Liver (tissue), 9 donors: ENCODE measurements around the gene H2BW1. TPM values are rescaled to one million over a fixed set of nuclear protein-coding genes. Genes with fewer than 3 reads are reported as not detected.
"Not testable (repeated sequence)": the region's sequence is repeated elsewhere in the genome, so short reads cannot be mapped to it uniquely, and the experiment has no call there.

Experiments used
- DNase-seq: peaks from one replicate; pipeline ENCODE4 v3.0.0-alpha.2; 2017; ENCODE audit warnings: low spot score
- H3K27ac ChIP-seq, 2 donors: one replicate each; pipeline ENCODE4 v1.7.0; 2013; ENCODE audit warnings: inconsistent platforms in 2 of 2, low read length in 2 of 2, control low read depth in 1 of 2, low read depth in 1 of 2, mild to moderate bottlenecking in 1 of 2
- H3K27me3 ChIP-seq, 4 donors: one replicate each; pipeline versions ENCODE4 v1.6.1 to v1.7.0; 2013; ENCODE audit warnings: low read length in 3 of 4, inconsistent platforms in 1 of 4, mild to moderate bottlenecking in 1 of 4, moderate library complexity in 1 of 4; ENCODE audit not compliant: control insufficient read depth in 4 of 4, insufficient read depth in 4 of 4
- H3K36me3 ChIP-seq, 4 donors: one replicate each; pipeline versions ENCODE4 v1.6.1 to v1.7.0; 2013; ENCODE audit warnings: low read length in 3 of 4, mild to moderate bottlenecking in 3 of 4, low read depth in 1 of 4, moderate library complexity in 1 of 4; ENCODE audit not compliant: control insufficient read depth in 4 of 4, insufficient read depth in 3 of 4
- H3K4me1 ChIP-seq, 4 donors: one replicate each; pipeline versions ENCODE4 v1.6.1 to v1.7.0; 2013; ENCODE audit warnings: low read length in 3 of 4, mild to moderate bottlenecking in 3 of 4, moderate library complexity in 1 of 4; ENCODE audit not compliant: control insufficient read depth in 4 of 4, insufficient read depth in 4 of 4
- H3K4me3 ChIP-seq, 3 donors: one replicate each; pipeline versions ENCODE4 v1.6.1 to v1.7.0; 2013; ENCODE audit warnings: low read length in 3 of 3, control low read depth in 1 of 3, low read depth in 1 of 3, mild to moderate bottlenecking in 1 of 3
- H3K9ac ChIP-seq, 2 donors: one replicate each; pipeline ENCODE4 v1.7.0; 2013; ENCODE audit warnings: low read length in 2 of 2, mild to moderate bottlenecking in 2 of 2, moderate library complexity in 2 of 2, control low read depth in 1 of 2, low read depth in 1 of 2
- H3K9me3 ChIP-seq, 4 donors: one replicate each; pipeline versions ENCODE4 v1.6.1 to v1.7.0; 2013; ENCODE audit warnings: low read length in 3 of 4; ENCODE audit not compliant: control insufficient read depth in 4 of 4
- FOXA2 ChIP-seq: IDR thresholded peaks from 2 replicates; pipeline ENCODE4 v1.6.1; 2016; ENCODE audit warnings: antibody characterized with exemption
- MAX ChIP-seq: IDR thresholded peaks from 2 replicates; pipeline ENCODE4 v1.6.1; 2016; ENCODE audit warnings: antibody characterized with exemption
- RXRA ChIP-seq, 2 donors: IDR thresholded peaks; 2 replicates each; pipeline ENCODE4 v1.6.1; 2017 to 2018; ENCODE audit warnings: antibody characterized with exemption in 2 of 2, mild to moderate bottlenecking in 1 of 2
- YY1 ChIP-seq: IDR thresholded peaks from 2 replicates; pipeline ENCODE4 v1.6.1; 2016; ENCODE audit warnings: antibody characterized with exemption, mild to moderate bottlenecking
- ZBTB33 ChIP-seq: IDR thresholded peaks from 2 replicates; pipeline ENCODE4 v1.6.1; 2016; ENCODE audit warnings: antibody characterized with exemption
- WGBS: extraction: QIAGEN DNeasy Blood & Tissue Kit; methylation state at CpG from one replicate; pipeline ENCODE4 v1.1.7; 2013; 5-methylcytosine and 5-hydroxymethylcytosine counted together
- polyA plus RNA-seq, 2 donors: library from polyadenylated mRNA; stranded (reverse) in 1 of 2; unstranded in 1 of 2; fragments of 200-250 nt in 1 of 2; fragments of >200 nt in 1 of 2; fragmentation: Nextera tagmentation in 1 of 2; extraction: Ambion mirVana in 1 of 2; gene quantifications; one replicate each; pipeline versions ENCODE4 v1.2.1 to v1.2.3, GENCODE V29; 2013 to 2015
- total RNA-seq, 2 donors: library from RNA; depleted of rRNA; stranded (reverse); fragments of >200 nt; gene quantifications; one replicate each; pipeline ENCODE4 v1.2.3, GENCODE V29; 2014
- donor health status: healthy.
- donor health status: healthy.
- donor health status: healthy.
- donor health status: healthy.
- donor health status: healthy.

Gene H2BW1
- total and polyA plus RNA-seq, 4 donors, result not detected

GRCh38 chrX:103999234-103999633, 14.3 kb downstream of the H2BW1 start (continued):
- TF ChIP-seq ZBTB33 (no peak), RXRA (IDR thresholded peaks at IDR 0.05) (no peak), MAX (no peak), YY1 (no peak), FOXA2 (no peak)

GRCh38 chrX:103983508-103983907, 30.0 kb downstream of the H2BW1 start:
- no CpG with 5 or more reads among the region's 13 CpGs for WGBS

GRCh38 chrX:103962411-103963278, 50.9 kb downstream of the H2BW1 start, which contains the start of gene TMSB15B:
Gene TMSB15B, plus strand, starts transcription at chrX:103962627.
- not testable (repeated sequence) for H3K4me3 ChIP-seq, H3K36me3 ChIP-seq, H3K9ac ChIP-seq, H3K9me3 ChIP-seq, H3K27ac ChIP-seq, H3K27me3 ChIP-seq, DNase-seq, H3K4me1 ChIP-seq
- WGBS, result no CpG with 5 or more reads among the region's 55 CpGs

More at GRCh38 chrX:103983508-103983907, 30.0 kb downstream of the H2BW1 start:
- H3K9me3 ChIP-seq, H3K27me3 ChIP-seq, H3K36me3 ChIP-seq, H3K4me1 ChIP-seq, H3K4me3 ChIP-seq, DNase-seq, H3K27ac ChIP-seq, H3K9ac ChIP-seq: not testable (repeated sequence)

Other genes with a start within 250 kb of the H2BW1 start
- gene PLP1, start 236.9 kb downstream of the H2BW1 start, total RNA-seq, result under 1 TPM; 0.09 to 0.67 TPM
- under 1 TPM; 0.24 to 0.81 TPM for gene PLP1, start 236.9 kb downstream of the H2BW1 start, polyA plus RNA-seq
- gene RAB9B, start 181.5 kb downstream of the H2BW1 start, total RNA-seq, result under 1 TPM; 0.33 to 0.51 TPM
- under 1 TPM; 0.07 to 0.12 TPM for gene RAB9B, start 181.5 kb downstream of the H2BW1 start, polyA plus RNA-seq
- under 1 TPM; 0.08 to 0.79 TPM for gene TMSB15B, start 51.1 kb downstream of the H2BW1 start, total RNA-seq
- under 1 TPM; 0.07 to 0.42 TPM for gene TMSB15B, start 51.1 kb downstream of the H2BW1 start, polyA plus RNA-seq
- not detected for gene H2BW2, start 26.2 kb upstream of the H2BW1 start, total RNA-seq
- gene H2BW2, start 26.2 kb upstream of the H2BW1 start, polyA plus RNA-seq, result not detected
- gene TMSB15C, start 62.5 kb upstream of the H2BW1 start, total RNA-seq, result under 1 TPM; 0.17 to 0.23 TPM
- not detected for gene TMSB15C, start 62.5 kb upstream of the H2BW1 start, polyA plus RNA-seq
- under 1 TPM; 0.09 to 0.25 TPM for gene ZCCHC18, start 98.8 kb upstream of the H2BW1 start, total RNA-seq
- under 1 TPM in 1 of 2 donors, not detected in 1; 0.05 TPM for gene ZCCHC18, start 98.8 kb upstream of the H2BW1 start, polyA plus RNA-seq
- gene SLC25A53, start 143.3 kb upstream of the H2BW1 start, total RNA-seq, result 1 to 10 TPM; 7.9 to 8.5 TPM
- gene SLC25A53, start 143.3 kb upstream of the H2BW1 start, polyA plus RNA-seq, result 1 to 10 TPM; 2.8 to 6.3 TPM
- 10 to 100 TPM; 11.8 to 13.6 TPM for gene FAM199X, start 152.7 kb upstream of the H2BW1 start, total RNA-seq
- gene FAM199X, start 152.7 kb upstream of the H2BW1 start, polyA plus RNA-seq, result 1 to 10 TPM; 3.9 to 4.0 TPM
- gene ESX1, start 241.2 kb upstream of the H2BW1 start, total RNA-seq, result not detected
- not detected for gene ESX1, start 241.2 kb upstream of the H2BW1 start, polyA plus RNA-seq